HK-2 (cell line): ENCODE measurements around the gene AHDC1.

Experiments
- DNase-seq: peaks from one replicate; pipeline ENCODE4 v3.0.0-alpha.2; 2018; ENCODE audit not compliant: unreplicated experiment

The AHDC1 gene

DNA sequence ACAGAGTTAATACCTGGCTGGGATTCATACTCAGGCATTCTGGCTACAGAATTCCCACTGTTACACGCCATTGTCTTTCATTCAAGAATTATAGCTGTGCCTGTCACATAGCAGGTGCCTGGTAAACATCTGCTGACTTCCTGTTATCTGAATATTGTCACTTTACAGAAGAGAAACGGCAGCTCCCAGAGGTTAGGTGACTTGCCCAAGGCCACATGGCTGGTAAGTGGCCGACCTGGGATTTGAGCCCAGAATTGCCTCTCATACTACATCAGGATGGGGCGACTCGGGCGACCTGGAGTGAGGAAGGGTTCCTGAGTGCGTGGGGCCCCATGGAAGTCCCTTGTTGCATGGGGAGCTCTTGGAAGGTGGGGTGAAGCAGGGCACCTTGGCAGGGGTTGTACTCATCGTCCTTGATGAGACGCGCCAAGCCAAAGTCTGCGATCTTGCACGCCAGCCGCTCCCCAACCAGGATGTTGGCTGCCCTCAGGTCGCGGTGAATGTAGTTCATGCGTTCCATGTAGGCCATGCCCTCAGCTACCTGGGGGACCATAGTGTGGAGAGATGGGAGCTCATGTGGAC is 10.2 kb upstream of the AHDC1 start:
- no peak for DNase-seq

DNA sequence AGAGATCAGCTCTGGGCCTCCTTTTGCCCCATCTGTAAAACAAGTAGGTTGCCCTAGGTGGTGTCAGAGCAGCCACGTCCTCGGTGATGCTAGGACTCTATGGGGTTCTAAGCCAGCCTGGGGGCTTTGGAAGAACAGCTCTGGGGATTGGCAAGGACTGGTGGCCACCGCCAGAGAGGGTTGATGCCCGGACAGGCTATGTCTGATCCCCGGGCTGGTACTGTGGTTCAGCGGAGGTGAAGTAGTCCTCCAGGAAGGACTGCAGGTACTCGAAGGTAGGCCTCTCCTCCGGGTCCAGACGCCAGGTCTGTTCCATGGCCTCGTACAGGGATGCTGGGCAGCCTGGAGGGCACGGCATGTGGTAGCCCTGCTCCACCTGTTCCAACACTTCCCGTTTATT is 8.8 kb upstream of the AHDC1 start:
- DNase-seq = no peak

DNA sequence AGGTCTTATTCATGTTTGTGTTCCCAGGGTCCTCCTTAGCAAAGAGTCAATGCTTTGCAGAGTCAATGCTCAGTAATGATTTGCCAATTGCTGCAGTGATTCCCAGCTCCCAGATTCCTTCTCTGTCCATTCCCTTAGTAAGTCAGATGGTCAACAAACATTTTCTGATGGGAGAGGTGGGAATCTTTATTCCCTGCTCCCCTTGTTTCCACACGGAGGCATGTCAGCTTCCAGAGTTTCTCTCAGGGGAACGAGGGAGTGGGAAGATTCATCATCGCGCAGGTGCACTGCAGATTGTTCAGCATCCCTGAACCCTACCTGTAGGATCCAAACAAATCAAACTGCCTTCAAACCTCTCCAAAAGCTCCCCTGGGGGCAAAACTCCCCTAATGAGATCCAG is 7.5 kb upstream of the AHDC1 start:
- no peak for DNase-seq

DNA sequence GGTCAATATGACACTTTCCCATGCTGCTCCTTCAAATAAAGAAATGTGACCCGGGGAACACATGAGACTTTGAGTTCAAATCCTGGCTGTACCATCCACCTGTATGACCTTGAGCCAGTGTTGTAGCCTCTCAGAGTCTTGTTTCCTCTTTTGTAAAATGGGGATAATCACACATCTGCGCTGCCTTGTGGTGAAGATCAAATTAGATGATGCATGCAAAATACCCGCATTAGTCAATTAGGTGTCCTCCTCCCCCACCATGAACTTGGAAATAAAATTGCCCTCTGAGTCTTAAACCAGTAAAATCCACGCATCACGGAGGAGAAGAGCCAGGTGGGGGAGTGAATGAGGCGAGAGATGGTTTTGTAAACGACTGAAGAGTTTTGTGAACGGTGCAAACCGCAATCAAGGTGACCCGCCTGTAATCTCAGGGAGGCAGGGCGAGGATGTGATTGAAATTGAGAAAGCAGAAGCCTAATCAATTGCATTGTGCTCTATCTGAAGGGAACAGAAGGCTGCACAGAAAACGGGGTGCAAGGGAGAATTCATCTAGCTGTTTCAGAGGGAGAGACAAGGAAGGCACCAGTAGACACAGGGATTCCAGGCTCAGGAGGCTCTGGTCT is 5.8 kb upstream of the AHDC1 start:
- DNase-seq = no peak

DNA sequence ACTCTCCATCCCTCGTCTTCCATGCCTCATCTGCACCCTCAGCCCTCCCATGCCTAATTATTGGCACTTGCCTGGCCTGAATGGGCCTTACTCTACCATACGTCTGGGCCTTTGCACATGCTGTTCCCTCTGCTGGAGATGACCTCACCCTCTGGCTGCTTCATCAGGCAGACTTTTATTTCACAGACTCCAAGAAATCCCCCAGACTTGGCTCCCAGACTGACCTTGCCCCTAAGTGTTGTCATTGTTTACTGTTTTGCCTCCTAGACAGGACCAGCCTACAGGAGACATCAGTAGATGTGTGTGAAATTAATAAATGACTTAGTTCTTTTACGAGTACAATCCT is 5.2 kb upstream of the AHDC1 start:
- DNase-seq = no peak

DNA sequence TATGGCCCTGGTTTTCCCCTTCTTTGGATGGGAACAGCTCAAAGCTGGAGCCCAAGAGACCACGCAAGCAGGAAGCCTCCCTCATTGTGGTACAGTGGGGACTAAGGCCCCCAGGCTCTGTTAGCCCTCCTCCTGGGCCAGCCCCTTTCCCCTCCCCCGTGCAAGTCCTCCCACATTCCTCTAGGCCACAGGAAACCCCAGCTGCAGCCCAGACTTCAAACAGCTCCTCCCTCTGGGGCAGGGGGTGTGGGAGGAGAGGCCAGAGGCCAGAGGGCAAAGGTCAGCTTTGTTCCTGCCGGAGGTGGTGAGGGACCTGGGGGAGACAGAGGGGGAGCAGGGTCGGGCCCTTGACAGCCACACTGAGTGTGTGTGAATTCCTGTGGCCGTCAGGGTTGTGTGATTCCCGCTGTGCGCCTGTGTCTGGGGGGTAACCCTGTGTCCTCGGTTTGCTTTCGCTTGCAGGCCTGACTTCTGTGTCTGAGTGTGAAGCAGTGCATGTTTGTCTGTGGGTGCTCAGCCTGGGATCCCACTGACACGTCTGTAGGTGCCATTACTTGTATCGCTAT is 3.4 kb upstream of the AHDC1 start:
- DNase-seq = no peak

DNA sequence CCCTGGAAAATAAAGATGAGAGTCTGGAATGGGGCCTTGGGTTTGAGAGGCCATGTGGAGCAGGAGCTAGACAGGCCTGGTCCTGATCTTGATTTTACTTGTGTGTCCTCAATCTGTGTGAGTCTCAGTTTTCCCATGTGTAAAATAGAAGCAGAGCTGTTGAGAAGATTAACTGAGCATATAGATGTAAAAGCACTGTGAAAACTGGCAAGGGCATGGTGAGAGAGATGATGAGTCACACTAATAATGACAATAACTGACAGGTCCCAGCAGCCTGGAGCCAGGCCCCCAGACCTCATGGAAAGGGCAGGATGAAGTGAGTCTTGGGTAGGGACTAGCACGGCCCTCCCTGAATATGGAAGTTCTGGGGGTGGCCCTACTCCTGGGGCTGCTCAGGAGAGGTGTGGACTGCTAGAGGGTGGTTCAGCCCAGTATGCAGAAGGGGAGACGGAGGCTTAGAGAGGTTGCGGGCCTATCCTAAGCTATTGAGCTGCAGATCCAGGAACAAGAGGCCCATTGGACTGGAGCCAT is 2.8 kb upstream of the AHDC1 start:
- DNase-seq = peak; percentile 54

DNA sequence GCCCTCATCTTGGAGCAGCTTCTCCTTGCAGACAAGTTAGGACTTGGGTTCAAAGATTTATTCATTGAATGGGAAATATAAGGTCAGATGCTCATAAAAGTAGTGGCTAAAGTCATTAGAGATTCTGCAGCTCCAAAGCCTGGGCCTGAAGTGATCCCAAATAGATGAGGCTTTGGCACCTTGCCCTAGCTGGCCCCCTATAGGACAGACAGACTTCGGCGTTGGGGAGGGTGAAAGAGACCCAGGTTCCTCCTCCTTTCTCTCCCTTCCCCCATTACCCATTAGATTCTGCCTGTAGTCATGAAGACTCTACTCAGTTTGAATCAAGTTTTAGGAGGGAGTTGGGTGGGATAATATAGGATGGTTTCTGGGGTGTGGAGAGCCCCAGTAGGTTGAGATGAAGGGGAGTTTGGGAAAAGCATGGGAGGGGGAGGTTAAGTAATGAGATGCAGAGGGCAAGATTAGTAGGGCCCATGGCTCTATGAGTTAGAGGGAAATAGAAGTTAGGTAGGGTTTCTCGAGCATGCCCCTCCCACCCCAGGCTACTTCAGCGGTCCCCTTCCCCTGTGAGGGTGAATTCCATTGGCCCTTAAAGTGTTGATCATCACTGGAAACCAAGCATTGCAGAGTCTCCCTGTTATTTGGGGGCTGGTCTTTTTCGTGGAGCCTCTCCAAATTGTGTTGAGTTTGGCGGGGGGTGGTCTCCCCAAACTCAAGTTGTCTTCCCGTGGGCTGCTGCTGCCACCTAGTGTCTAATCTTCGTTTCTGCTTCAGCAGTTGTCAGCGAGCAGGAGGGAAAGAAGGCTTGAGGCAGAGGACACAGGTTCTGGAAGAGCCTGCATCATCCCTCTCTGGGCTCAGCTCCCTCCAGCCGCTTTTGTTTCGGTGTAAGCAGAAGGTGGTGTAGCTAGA is 2.1 kb upstream of the AHDC1 start:
- DNase-seq = peak; percentile 42

DNA sequence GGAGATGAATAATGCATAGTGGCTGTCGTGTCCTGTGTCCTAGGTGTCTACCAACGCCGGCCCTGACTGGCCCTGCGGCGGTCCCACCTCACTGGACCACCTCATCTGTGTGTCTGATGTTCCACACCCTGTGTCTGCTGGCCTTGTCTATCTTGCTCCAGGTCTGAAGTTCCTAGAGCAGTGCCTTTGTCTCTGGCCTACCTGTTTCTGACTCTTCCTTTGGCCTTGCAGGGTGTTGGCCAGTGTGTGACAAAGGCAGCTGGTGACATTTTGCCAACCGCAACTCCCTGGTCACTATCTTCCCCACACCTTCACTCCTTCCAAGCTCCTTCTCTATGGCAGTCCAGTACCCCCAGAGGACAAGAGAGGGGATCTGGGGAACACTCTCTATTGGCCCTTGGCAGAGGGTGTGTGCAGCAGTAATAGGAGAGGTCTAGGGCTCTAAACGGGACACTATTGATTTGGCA is 1.4 kb upstream of the AHDC1 start:
- DNase-seq = no peak

DNA sequence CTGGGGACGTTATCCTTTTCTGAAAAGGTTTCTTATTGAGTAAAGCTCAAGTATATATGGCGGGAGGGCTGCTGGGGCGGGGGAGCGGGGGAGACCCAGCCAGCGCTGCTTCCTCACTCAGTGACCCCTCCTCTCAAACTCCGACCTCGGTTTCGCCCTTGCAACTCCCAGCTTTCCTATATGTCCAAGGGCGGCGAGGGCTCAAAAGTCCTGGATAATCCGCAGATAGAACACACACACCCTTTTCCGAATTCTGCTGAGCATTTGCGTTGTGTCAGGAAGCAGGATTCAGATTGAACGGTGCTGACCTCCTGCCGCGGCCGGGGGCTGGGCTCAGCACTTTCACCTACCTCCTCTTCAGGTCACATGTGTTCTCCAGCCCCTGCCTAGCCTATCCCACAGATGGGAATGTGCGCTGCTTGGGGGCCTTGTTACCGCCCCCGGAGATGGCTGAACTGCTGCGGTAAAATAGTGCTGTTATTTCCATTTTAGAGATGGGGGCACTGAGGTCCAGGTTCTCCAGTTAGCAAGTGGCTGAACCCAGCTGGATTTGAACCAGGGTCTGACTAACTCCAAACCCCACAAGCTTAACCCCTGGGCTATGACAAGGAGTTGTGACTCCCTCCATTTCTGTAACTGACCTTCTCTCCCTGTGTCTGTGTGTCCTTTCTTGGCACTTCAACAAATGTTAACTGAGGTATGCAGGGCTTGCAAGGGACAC is 795 bp upstream of the AHDC1 start:
- no peak for DNase-seq

DNA sequence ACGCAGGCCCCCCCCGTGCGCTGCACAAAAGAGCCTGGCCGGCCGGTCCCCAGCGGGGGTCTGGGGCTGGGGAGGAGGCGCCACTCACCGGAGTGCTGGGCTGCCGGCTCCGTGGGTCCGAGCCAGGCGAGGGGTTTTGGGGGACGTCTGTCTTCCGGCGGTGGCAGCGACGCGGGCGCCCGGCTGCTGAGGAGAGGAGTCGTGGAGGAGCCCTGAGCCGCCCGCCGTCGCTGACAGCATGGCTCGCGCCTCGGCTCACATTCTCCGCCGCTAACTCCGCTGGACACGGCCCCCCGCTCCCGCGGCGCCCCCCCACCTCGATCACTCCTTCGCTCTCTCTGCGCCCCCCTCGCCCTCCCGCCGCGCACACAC is 649 bp downstream of the AHDC1 start:
- no peak for DNase-seq

DNA sequence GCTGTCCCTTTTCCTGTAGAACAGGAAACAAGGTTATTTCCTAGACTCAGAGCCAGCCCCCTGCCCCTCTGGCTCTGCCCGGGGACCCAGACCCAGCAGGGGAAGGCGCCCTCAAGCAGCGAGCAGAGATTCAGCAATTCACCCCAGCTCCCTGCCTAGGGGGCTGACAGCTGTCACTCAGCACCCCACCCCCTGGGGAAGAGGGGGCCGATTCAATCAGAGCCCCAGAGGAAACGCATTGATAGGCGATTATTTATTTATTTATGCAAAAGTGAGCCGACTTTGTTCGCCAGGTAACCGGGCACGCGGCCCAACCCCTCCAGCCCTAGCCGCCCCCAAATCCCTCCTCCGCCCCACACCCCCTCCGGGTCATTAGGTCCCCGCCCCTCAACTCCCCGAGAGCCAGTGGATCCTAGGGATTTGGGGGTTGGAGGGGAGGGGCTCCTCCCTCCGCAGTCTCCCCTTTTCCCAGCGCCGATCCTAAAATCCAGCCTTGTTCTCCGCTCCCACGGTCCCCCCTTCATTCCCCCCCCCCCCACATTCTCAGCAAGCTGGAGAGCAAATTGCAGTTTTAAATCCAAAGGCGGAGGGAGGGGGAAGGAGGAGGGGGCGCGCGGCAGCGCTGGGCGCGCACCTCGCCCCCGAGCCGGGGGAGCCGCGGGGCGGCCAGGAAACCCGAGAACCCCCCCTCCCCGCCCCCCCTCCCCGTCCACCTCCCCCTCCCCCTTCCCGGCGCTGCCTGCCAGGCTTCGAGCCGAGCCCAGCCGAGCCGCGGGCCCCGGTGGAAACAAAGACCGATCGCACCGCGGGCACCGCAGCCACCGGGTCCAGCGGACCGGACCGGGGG is 1.3 kb downstream of the AHDC1 start:
- peak; percentile 39 for DNase-seq

DNA sequence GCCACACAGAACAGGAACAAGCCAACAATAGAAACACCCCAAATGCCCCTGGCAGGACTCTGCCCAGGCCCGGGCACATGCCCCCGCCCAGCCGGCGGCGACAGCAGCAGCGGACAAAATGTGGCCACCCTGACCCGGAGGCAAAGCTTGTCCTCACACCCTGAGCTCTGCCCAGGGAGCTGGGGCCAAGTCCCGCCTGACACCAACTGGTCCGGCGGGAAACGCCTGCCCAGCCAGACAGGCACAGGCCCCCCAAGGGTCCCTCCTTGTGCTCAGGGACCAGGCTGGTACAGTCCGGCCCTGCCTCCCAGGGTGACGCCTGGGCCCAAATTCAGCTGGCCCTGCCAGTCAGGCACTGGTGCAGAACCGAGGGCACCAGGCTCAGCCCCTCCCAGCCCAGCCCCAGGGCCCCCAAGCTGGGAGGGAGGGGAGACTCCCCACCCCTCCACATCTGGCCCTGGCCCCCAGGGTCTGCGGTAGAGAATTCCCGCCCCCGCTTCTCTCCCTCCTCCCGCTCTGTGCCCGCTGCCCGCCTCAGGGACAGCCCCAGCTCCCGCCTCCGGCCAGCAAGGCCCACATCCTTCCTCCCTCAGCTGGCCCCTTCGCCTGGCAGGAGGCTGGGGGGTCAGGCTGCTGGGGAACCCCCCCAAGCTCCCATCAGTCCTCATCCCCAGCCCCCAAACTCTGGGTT is 2.0 kb downstream of the AHDC1 start:
- DNase-seq = peak; percentile 41

DNA sequence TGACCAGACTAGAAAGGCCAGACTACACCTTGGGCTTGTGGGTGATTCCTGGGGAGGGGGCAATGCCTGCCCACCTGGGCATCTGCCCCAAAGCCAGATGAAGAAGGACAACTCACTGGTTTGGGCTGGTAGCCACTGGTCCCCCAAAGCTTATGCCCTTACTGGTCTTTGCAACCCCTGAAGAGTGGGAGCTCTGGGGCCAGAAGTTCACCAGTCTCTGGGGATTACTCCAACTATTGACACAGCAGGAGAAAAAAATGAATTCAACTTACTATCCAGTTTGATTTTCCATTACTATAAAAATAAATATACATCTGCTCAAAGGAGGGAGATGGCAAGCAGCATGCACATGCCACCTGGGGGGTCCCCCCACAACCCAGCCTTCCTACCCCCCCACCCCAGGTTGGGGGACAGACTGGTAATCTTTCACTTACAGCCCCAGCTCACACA is 2.6 kb downstream of the AHDC1 start:
- DNase-seq = no peak

DNA sequence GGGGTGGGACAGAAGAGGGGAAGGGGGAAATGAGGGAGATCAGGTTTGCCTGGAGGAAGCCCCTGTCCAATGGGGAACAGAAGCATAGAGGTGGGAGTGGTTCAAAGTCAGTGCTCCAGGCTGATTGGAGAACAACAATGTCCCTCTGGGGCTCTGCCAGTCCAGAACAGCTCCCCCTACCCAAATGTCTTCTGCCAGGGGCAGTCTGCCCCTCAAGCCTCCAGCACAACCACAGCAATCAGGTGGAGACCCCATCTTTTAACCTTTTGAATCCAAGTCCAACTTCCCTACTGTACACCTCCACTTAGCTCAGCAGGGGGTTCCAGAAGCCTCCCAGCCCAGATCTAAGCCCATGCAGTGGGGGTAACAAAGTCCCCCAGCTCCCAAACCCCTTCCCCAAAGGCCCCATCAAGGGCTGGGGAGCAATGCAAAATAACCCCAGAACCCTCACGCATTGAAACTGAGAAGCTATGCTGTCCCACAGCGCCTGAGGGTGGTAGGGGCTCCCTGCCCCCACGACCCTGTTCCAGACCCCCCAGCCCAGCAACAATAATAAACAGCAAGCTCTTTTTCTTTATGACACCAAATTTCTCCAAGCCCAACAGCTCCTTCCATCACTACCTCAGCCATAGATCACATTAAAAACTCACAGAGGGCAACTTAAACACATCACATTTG is 3.3 kb downstream of the AHDC1 start:
- DNase-seq = no peak

DNA sequence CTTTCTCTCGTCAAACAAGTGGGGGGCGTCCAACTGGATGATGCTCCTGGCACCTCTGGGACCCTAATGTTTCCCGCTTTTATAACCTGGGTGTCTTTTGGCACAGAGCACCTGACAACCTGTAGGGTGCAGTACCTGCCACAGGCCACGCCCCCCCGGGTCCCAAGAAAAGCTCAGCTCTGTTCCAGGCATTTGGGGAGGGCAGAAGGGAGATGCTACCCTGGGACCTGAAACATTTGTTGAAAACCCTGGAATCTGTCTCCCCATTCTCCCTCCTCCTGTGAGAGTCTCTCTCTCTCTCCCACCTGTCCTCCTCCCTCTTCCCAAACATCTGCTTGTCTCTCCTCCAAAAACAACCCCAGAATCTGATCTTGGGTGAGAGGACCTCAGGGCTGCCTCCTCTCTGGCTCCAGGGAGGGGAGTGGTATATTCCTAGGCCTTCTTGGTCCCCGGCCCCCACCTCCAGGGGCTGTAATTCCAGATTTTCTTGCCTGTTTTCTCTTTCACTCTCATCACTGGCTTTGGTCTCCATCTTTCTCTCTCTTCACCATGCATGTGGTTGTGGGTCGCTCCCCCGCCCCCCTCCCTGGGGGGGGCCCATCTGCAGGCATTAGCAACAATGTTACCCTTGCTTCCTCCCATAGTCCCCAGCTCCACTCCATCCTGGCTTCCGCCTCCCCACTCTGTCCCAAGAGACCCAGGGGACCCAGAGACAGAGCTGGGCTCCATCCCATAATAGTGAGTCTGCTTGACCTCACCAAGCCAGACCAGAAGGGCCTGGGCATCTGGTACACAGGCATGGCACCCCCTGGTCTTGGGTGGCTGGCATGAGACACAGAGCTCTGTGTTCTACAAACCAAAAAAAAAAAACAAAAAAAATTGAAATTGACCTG is 4.1 kb downstream of the AHDC1 start:
- DNase-seq = no peak

DNA sequence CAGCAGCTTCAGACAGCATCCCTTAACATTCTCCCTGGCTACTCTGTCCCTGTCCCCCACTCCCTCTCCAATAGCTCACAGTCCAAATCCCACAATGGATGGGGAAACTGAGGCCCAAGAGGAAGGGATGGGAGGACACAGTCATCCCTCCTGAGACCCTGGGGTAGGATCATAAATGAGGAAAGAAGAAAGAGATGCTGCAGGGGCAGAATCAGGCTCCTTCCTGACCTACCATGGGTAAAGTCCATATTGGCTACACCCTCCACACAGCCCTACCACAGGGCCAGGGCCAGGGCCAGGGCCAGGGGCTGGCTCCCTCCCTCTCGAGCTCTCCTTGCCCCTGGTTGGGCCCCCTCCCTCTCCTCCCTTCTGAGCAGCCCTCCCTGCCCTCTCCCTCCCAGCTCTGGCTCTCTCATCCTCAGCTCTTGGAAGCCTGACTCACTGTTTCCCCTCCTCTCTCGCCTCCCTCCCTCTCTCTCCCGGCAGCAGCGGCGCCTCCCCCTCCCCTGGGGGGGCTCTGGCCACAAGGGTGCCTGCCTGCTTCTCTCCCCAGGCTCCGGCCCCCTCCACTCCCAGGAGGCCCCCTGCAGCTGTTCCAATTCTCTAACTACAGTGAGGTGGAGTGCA is 4.9 kb downstream of the AHDC1 start:
- DNase-seq = peak; percentile 66

DNA sequence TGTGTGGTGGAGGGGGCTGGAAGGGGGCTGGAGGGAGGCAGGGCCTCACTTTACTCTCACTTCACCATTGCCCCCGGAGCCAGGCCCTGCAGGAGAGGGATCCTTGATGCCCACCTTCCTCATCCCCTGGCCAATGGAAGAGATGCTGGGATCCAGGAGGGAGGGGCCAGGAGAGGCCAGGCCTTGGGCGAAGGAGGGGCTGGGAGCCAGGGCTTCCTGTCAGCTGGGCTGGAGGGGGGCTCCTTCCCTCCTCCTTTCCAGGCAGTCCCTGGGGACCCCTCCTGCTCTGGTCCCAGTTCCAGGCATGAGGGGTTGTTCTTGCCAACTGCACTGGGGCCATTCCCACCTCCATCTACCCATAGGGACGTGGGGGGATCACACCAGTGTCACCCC is 5.7 kb downstream of the AHDC1 start:
- no peak for DNase-seq
